Activated CD8-positive, alpha-beta memory T cell treated with anti-CD3 and anti-CD28 coated beads, Interleukin-2, amount 50 U/mL, for 1 hour (primary cell): ENCODE measurements around the gene SASH1.
"Not testable (repeated sequence)": the region's sequence is repeated elsewhere in the genome, so short reads cannot be mapped to it uniquely, and the experiment has no call there.

Experiments
- DNase-seq: peaks from one replicate; pipeline ENCODE4 v3.0.0-alpha.2; 2020; ENCODE audit errors: extremely low read depth

The SASH1 gene

GRCh38 chr6:148328876-148329555 is 13.6 kb upstream of the SASH1 start:
- no peak for DNase-seq

- DNase-seq, result no peak
Measured at GRCh38 chr6:148329596-148330381, 12.8 kb upstream of the SASH1 start.

- no peak for DNase-seq
Measured at GRCh38 chr6:148332088-148332487, 10.6 kb upstream of the SASH1 start.

GRCh38 chr6:148336901-148337300 is 5.7 kb upstream of the SASH1 start:
- no peak for DNase-seq

- no peak for DNase-seq
Measured at GRCh38 chr6:148339766-148340165, 2.9 kb upstream of the SASH1 start.

- DNase-seq, result no peak
Measured at GRCh38 chr6:148340586-148341297, 1.9 kb upstream of the SASH1 start.

DNA sequence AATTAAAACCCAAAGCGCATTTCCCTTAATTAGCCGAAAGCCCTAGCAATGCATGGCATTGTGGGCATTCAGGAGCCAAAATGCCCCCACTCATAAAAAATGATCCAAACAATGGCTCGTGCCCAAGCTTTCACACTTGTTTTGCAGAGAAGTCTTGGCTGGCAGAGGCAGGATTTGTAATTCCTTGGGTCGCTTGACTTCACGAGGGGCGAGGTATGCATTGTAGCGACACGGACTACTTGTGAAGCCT is 613 bp upstream of the SASH1 start:
- DNase-seq, result no peak

DNA sequence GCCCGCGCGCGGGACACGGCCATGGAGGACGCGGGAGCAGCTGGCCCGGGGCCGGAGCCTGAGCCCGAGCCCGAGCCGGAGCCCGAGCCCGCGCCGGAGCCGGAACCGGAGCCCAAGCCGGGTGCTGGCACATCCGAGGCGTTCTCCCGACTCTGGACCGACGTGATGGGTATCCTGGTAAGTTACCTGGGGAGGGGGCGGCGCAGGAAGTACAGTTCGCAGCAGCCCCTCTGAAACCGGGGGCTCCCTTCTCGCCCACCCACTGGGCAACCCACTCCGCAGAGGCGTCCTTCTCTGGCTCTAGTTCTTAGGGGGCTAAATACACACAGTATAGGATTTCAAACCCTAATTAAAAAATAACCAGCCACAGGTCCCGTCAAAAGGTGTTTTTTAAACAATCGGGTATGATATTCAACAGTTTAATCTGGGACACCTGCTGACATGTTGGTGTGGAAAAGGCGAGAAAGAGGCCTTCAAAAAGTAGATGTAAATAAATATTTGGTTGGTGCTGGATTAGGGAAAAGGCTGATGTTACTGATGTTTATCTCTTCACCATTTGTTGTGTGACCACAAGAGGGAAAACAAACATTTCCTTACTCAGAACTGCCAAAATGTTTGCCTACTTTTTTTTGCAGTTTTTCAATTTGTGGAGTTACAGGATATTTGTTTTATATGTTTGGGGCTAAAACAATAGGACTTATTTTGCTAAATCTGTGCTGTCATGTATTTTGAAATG is 577 bp downstream of the SASH1 start:
- no peak for DNase-seq

GRCh38 chr6:148345176-148345575 is 2.5 kb downstream of the SASH1 start:
- no peak for DNase-seq

DNA sequence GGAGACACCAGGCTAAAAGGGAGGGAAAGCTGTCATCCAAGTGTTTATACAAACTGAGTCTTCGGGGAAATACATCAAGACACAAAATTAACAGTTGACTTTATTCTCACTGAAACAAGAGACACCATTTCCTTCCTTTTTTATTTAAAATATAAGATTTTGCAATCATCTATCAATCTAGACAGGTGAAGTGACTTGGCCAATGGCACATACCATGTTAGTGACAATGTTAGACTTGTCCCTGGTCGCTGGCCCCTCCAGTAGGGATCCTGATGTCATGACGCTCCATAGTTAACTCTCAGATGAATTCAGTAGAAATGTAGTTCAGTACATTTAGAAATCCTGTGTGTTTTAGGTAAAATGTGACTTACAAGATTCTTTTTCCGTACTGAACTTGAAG is 2.9 kb downstream of the SASH1 start:
- no peak for DNase-seq

DNA sequence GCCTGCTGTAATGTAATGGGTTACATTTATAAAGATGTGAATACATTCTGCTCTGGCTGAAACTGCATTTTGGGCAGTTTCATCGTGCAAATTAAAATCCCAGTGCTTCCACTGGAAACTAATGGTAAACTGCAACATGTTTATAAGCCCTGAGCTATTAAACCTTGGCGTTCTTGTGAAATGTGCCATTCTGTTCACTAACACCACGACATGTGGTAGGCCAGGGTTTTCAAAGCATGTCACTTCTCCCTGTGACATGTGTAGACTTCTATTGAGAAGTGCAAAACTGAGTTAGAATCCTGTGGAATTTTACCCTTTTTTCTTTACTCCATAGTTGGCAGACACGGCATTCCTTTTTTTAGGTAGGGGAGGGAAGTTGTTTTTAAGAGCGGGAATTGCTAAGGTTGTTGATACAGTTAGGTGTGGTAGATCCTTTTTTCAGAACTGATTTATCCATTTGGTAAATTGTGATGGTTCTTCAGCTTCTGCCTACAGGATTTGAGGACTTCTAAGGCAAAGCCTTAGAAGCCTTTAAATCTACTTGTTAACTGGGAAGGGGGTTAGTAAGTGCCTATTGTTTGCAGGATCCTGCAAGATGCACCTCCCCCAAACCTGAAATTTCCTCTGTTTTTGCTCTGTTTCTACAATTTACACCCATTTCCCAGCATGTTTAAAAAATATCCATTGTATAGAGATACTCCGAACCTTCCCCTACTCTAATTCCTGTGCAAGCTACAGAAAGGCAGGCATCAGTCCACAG is 4.2 kb downstream of the SASH1 start:
- no peak for DNase-seq

DNA sequence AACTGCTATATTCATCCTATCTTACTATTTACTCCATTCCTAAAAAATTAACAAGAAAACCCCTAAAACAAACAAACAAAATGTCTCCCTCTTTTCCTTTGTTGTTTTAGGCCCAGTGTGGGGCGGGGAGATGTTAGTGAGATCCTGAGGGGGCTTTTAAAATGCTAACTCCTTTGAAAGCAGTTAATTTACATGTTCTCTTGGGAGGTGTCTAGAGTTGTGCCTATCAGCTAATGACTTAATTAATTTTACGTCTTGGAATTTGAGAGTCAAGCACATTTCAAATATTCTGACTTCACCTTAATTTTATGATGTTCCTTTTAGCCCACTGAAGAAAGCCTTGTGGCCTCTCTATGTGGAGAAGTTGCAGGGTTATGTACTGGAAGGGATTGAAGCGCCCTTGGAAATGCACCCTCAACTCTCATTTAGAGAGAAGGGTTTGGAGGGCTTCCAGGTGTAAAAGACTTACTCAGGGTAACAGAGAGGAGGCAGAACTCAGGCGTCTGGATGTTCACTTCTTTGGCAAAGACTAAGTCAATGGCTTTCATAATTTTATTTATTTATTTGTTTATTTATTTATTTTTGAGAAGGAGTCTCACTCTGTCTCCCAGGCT is 4.9 kb downstream of the SASH1 start:
- DNase-seq, result no peak

- DNase-seq, result no peak
Measured at GRCh38 chr6:148348335-148348734, 5.7 kb downstream of the SASH1 start.

- DNase-seq, result no peak
Measured at GRCh38 chr6:148348778-148349177, 6.1 kb downstream of the SASH1 start.

GRCh38 chr6:148349466-148349865 is 6.8 kb downstream of the SASH1 start:
- no peak for DNase-seq

DNA sequence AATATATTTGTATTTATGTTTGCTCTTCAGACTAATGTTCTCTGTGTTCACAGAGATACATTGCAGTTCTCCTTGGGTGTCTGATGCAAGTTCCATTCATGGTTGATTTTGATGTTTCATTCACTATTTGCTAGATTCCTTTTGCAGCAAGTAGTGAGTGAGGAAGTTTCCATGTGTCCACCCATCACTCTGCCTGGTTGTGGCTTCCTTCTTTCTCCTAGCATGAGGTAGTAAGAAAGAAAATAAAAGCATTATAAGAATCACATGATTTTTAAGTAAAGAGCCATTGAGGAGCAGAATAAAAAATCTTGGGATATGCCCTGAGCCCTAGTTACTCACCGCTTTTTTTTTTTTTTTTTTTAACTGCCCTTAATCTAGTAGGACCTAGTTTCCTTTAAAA is 8.7 kb downstream of the SASH1 start:
- DNase-seq, result no peak

GRCh38 chr6:148352421-148352820 is 9.8 kb downstream of the SASH1 start:
- not testable (repeated sequence) for DNase-seq

- no peak for DNase-seq
Measured at GRCh38 chr6:148358196-148358785, 15.7 kb downstream of the SASH1 start.

- no peak for DNase-seq
Measured at GRCh38 chr6:148359228-148359627, 16.6 kb downstream of the SASH1 start.

GRCh38 chr6:148364056-148364824 is 21.6 kb downstream of the SASH1 start:
- DNase-seq, result no peak
